HG03442 (cell line): ENCODE data around the gene C1RL.

Source experiments
- ATAC-seq: cut with Tn5 transposase; IDR thresholded peaks from one replicate; pipeline ENCODE4 v1.9.1; 2021; ENCODE audit warnings: mild to moderate bottlenecking, moderate library complexity; ENCODE audit not compliant: unreplicated experiment

The C1RL gene

GRCh38 chr12:7137908-7138307 is 28.9 kb upstream of the C1RL start:
- ATAC-seq: no peak

DNA sequence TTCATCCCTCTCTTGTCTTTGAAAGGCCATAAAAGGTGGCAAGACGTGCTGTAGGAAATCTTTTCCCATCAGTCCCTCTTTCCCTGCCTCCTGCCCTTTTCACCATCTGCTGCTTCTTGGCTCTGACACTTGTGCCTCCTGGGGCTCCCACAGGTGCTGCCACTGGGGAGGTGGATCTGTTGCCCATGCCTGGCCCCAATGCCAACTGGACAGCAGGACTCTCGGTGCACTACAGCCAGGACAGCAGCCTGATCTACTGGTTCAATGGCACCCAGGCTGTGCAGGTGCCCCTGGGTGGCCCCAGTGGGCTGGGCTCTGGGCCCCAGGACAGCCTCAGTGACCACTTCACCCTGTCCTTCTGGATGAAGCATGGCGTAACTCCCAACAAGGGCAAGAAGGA is 27.7 kb upstream of the C1RL start:
- ATAC-seq: no peak

DNA sequence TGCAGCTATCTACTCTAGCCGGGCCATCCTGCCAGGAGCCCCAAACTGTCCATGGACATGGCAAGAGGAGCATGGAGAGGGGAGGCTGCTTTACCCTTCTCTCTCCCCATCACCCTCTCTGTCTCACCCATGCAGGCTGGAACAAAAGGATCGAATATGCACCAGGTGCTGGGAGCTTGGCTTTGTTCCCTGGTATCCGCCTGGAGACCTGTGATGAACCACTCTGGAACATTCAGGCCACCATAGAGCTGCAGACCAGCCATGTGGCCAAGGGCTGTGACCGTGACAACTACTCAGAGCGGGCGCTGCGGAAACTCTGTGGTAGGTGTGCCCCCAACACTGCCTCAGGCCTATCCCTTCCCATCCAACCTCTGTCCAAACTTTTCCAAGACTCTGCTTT is 27.1 kb upstream of the C1RL start:
- no peak for ATAC-seq

DNA sequence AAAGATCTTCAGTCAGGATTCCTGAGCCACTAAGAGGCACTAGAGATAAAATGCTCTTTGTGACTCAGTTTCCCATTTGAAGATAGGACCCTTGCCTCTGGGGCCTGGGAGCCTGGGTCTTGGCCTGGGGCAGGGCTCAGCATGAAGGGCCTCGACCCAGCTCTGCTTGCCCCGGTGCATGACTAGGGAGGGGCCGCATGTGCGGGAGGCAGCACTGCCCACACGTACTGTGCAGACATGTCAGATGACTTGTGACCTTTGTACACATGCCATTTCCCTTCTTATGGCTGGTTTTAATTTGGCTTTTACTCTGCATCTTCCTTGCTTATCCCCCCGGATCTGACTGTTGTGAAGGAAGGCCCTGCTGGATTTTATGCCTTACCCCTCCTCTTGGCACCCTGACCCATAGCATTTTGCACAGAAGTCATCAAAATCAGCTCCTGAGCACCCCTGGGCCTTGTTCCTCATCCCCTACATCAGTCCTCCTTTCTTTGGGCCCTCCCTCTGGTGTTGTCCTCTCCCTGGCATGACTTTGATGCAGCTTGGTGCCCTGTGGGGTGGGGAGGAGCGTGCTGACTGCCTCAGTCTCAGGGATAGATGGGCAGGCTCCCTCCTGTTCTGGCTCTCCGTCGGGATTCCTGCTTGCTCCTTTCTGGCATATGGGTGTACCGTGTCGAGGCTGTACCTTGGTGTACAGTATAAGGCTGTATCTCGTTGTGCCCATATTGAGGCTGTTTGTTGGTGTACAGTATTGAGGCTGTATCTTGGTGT is 25.6 kb upstream of the C1RL start:
- no peak for ATAC-seq

GRCh38 chr12:7131502-7131866 is 22.5 kb upstream of the C1RL start:
- ATAC-seq: no peak

DNA sequence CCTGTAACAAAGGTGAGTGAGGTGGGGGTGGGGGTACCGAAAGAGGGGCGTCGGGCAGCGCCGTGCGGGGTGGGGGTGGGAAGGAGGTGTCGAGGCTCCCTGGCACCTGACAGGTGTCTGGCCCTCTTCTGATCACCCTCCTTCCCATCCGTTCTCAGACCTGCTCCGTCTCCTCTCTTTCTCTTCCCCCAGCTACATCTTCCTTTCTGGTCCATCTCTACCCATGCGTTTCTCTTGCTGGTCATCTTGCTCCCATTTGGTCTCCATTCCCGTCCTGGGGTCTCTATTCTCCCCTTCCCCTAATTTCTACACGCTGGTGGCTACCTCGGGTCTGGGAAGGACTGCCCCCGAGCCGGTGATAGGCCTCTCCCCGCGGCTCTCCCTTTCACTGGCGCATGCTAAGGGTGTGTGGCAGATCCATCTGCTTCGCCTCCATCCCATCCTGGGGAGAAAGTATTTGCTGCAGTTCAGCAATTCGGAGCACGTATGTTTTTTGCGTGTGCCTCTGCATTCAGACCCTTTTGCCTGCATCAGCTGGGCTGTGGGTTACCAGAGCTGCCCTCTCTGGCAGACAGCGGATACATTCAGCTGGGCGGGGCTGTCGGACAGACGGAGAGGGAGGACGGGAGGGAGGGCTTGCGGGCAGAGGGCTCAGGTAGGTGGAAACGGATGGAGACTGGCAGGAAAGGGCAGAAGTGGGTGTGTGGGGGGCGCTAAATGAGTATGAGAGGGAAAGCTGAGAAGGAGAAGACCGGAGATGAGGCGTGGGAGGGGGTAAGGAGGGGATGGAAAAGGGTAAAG is 21.9 kb upstream of the C1RL start:
- ATAC-seq: peak; percentile 34

- ATAC-seq: peak; percentile 67
Observed at GRCh38 chr12:7129872-7130691, 21.1 kb upstream of the C1RL start, which contains the start of gene CLSTN3. TSS of gene CLSTN3 (plus strand) at chr12:7130371. CDS start at chr12:7130649, 278 bp downstream.

- ATAC-seq: peak; percentile 10
Observed at GRCh38 chr12:7129287-7129871, 20.4 kb upstream of the C1RL start.

- no peak for ATAC-seq
Observed at GRCh38 chr12:7128681-7129286, 19.8 kb upstream of the C1RL start, which contains the start of gene RBP5. TSS of gene RBP5 (minus strand) at chr12:7128889. CDS start at chr12:7128775, 114 bp downstream.

GRCh38 chr12:7127916-7128626 is 19.1 kb upstream of the C1RL start:
- ATAC-seq: no peak

GRCh38 chr12:7125632-7126227 is 16.7 kb upstream of the C1RL start:
- ATAC-seq: no peak

DNA sequence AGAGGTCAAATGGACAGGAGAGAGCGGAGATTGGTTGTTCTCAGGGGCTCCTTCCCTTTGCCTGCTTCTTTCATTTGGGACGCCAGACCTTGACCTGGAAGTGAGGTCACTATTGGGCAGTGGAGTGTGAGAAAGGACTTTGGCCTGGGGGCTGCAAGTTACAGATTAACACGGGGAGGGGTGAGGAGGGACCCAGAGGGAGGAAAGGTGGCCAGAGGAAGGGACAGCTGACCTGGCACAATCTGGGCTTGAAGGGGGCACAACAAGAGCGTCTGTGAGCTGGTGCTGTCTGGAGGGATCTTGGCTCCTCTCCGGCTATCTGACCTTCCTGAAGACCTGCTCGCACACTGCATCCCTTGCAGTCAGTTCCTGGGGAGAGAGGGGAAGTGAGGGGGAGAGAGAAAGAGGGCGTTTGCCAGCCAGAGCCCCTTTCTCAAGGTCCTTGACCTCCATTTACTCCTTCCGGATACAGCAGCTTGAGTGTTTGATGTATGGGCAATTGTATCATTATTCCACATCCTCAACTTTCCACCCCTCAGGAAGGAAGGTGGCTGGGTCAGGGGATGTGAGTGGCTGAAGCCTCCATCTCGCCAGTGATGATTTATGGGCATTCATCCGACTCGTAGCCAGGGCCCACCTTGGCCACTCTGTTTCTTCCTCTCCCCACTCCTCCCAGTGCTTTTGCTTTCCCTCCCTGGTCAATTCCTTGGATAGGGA is 14.9 kb upstream of the C1RL start:
- no peak for ATAC-seq

DNA sequence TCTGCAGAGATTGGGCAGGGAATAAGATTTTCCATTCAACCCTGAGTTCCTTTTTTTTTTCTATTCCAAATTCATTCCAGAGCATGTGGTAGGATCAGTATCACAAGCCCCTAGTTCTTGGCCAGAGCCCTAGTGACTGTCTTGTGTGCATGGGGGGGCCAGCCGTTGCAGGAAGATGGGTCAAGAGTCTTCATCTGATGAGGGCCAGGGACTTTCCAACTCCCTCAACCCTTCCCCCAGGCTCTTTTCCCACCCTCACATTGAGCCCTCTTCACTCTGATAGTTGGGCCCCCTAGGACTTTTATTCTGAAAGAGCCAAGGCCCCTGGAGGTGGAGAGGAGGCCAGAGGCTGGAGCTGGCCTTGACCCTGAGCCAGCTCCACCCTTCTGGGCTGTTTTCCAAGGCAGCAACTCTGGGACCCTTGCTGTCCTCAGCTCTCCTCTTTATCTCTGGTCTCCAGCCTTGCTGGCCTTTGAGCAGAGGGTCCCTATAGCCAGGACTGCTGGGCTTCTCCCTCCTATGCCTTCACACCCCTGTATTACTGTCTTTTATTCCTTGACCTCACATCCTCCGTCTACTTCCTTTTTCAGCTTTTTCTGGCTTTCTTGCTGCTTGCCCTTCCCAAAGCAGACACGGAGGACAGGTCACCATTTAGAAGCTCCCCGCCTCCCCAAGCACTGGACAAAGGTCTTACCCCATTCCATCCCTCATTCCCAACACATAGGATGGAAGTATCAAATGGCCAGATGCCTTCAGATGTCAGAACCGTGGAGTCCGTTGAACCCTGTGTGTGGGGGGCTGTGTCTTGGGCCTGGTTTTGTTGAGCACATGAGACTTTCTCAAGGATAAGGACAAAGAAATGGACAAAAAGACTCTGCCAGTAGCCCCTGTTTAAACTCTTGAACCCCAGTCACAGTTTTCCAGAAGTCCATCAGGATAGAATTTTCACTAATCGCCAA is 14.1 kb upstream of the C1RL start:
- ATAC-seq: no peak

DNA sequence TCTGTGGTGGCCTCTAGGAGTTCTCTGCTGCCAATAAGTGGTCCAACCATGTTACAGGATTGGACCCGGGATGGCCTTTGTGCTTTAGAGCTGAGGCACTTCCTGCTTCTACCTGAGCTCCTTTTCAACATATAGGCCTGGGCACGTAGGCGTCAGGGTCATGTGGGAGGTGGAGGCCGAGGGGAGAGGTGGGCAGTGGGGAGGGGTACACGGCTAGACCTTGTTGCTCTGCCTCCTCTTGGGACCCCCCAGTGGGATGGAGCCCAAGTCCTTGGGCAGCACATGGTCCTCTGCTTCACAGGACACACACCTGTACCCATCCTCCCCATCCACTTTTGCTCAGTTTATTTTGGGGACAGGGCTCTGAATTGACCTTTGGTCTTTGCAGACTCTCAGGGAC is 12.3 kb upstream of the C1RL start:
- no peak for ATAC-seq

GRCh38 chr12:7120166-7120565 is 11.2 kb upstream of the C1RL start:
- ATAC-seq: no peak

GRCh38 chr12:7118881-7119280 is 9.9 kb upstream of the C1RL start:
- ATAC-seq: no peak

DNA sequence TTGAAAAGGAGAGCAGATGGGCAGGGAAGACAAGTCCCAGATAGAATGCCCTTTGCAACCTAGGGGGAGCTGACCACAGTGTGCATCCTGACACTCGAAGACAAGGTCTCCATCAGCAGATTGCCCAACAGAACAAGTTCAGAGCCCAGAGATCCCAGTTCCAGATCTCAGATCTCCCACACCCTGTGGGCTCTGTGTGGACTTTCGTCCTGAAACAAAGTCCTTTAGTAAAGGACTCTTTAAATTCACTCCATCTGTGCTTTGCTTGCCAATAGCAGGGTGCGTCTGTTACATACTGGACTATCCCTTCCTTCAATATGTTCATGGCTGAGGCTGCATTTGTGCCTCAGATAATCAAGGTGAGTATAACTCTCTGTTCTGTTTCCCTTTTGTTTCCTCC is 8.7 kb upstream of the C1RL start:
- ATAC-seq: no peak

- no peak for ATAC-seq
Observed at GRCh38 chr12:7116916-7117315, 7.9 kb upstream of the C1RL start.
